Kidney (tissue), 14 donors: ENCODE results near the gene PIK3R1. TPM values are rescaled to one million over a fixed set of nuclear protein-coding genes. Genes with fewer than 3 reads are reported as not detected.

Experiments used
- DNase-seq, 5 donors: peaks; one replicate each; pipeline ENCODE4 v3.0.0-alpha.2; 2013 to 2020
- FAIRE-seq: peaks from 2 replicates; lab custom pipeline; 2012; peaks lifted over from hg19 to GRCh38; lab: Jason Lieb, UNC
- H3K27ac ChIP-seq, 2 donors: one replicate each; pipeline ENCODE4 v1.7.0; 2013; ENCODE audit warnings: low read depth in 2 of 2, low read length in 2 of 2, inconsistent platforms in 1 of 2
- H3K27me3 ChIP-seq: one replicate; pipeline ENCODE4 v1.7.1; 2013; ENCODE audit warnings: low read length, inconsistent platforms; ENCODE audit not compliant: control insufficient read depth, insufficient read depth
- H3K36me3 ChIP-seq, 3 donors: one replicate each; pipeline versions ENCODE4 v1.7.0 to v1.7.1; 2013; ENCODE audit warnings: low read length in 3 of 3, control low read depth in 1 of 3, inconsistent platforms in 1 of 3; ENCODE audit not compliant: insufficient read depth in 3 of 3, control insufficient read depth in 2 of 3
- H3K4me1 ChIP-seq, 3 donors: one replicate each; pipeline versions ENCODE4 v1.7.0 to v1.7.1; 2013; ENCODE audit warnings: low read length in 3 of 3, inconsistent platforms in 1 of 3, low read depth in 1 of 3; ENCODE audit not compliant: control insufficient read depth in 2 of 3, insufficient read depth in 2 of 3
- H3K4me3 ChIP-seq, 3 donors: one replicate each; pipeline versions ENCODE4 v1.7.0 to v1.8.1; 2013; ENCODE audit warnings: low read length in 3 of 3, control low read depth in 1 of 3, inconsistent platforms in 1 of 3
- H3K9ac ChIP-seq, 3 donors: one replicate each; pipeline versions ENCODE4 v1.7.0 to v1.7.1; 2013; ENCODE audit warnings: low read length in 3 of 3, control low read depth in 1 of 3, inconsistent platforms in 1 of 3
- H3K9me3 ChIP-seq, 3 donors: one replicate each; pipeline versions ENCODE4 v1.7.0 to v1.7.1; 2013; ENCODE audit warnings: low read length in 3 of 3, control low read depth in 1 of 3, inconsistent platforms in 1 of 3; ENCODE audit not compliant: control insufficient read depth in 2 of 3, insufficient read depth in 1 of 3
- intact Hi-C: fragments of 100-400 bp; cut with DNase I; formaldehyde crosslinking; loops from one replicate; pipeline ENCODE4 v1.11.1; 2022
- polyA plus RNA-seq: library from polyadenylated mRNA; stranded (reverse); fragments of 350-450 nt; fragmentation: Illumina TruSeq; extraction: RNeasy Lipid Tissue Mini Kit (QIAGEN cat#74804); gene quantifications from one replicate; pipeline ENCODE4 v1.2.3, GENCODE V29; 2014; ENCODE audit warnings: low read depth, low replicate concordance; ENCODE audit not compliant: insufficient read depth
- total RNA-seq: library from RNA; stranded (reverse); fragmentation: NEBNext Ultra II Directional; extraction: Animal tissue kit (Norgen Biotek cat#: 25700); gene quantifications from one replicate; pipeline ENCODE4 v1.2.1, GENCODE V29; 2021
- TF ChIP-seq, protein P1 (sequence below): IDR thresholded peaks from 3 replicates; pipeline ENCODE4 v1.5.1; 2012; ENCODE audit warnings: mild to moderate bottlenecking, moderate library complexity, borderline replicate concordance; ENCODE audit not compliant: insufficient read depth; ENCODE audit errors: extremely low read depth
- donor health status: control.
- donor health status: control.
- donor health status: control.
- donor health status: control.
- donor health status: control.
- donor health status: DM: yes; HTN: yes; CAD: no.
- donor health status: Normal renal cell carcinoma (clear cell type).

The PIK3R1 gene
- total and polyA plus RNA-seq, 2 donors from 2014 or later, result 26.6 to 138 TPM

DNA sequence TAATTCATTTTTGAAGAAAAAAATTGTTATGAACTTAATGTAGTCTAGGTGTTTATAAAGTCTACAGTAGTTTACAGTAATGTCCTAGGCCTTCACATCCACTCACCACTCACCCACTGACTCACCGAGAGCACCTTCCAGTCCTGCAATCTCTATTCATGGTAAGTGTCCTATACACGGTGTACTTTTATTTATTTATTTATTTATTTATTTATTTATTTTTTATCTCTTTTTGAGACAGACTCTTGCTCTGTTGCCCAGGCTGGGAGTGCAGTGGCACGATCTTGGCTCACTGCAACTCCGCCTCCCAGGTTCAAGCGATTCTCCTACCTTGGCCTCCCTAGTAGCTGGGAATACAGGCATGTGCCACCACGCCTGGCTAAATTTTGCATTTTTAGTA lies 39.3 kb upstream of the PIK3R1 start:
- no peaks in the 10 kb centered on the region for H3K9me3 ChIP-seq
- H3K27ac ChIP-seq, result no peak overlapping the region
- no peak overlapping the region for H3K9ac ChIP-seq
- no peaks in the 10 kb centered on the region for H3K36me3 ChIP-seq
- H3K4me3 ChIP-seq, result no peak overlapping the region
- intact Hi-C loops, result no loop called here
- DNase-seq (no peak), FAIRE-seq (no peak)
- no peaks in the 10 kb centered on the region for H3K27me3 ChIP-seq
- TF ChIP-seq, protein P1, sequence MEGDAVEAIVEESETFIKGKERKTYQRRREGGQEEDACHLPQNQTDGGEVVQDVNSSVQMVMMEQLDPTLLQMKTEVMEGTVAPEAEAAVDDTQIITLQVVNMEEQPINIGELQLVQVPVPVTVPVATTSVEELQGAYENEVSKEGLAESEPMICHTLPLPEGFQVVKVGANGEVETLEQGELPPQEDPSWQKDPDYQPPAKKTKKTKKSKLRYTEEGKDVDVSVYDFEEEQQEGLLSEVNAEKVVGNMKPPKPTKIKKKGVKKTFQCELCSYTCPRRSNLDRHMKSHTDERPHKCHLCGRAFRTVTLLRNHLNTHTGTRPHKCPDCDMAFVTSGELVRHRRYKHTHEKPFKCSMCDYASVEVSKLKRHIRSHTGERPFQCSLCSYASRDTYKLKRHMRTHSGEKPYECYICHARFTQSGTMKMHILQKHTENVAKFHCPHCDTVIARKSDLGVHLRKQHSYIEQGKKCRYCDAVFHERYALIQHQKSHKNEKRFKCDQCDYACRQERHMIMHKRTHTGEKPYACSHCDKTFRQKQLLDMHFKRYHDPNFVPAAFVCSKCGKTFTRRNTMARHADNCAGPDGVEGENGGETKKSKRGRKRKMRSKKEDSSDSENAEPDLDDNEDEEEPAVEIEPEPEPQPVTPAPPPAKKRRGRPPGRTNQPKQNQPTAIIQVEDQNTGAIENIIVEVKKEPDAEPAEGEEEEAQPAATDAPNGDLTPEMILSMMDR, result no peak
- H3K4me1 ChIP-seq, result peaks cover 0 to 5% (median 4%) of the 10 kb centered on the region in 3 donors

DNA sequence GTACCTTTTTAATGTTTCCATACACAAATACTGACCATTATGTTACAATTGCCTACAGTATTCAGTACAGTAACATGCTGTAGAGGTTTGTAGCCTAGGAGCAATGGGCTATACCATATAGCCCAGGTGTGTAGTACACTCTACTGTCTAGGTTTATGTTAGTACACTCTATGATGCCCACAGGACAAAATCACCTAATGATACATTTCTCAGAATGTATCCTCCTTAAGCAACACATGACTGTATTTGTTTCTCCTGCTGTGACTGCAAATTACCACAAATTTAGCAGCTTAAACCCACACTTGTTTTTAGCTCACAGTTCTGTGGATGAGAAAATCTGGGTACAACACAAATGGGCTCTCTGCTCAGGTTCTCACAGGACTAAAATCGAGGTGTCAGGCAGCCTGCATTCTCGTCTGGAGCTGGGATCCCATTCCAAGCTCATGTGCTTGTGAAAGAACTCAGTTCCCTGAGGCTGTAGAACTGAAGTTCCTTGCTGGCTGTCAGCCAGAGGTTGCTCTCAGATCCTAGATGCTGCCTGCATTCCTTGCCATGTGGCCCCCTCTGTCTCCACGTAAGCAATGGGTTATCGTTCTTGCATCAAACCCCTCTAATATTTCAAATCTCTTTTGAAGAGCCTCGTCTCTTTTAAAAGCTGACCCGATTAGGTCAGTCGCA lies 38.6 kb upstream of the PIK3R1 start:
- H3K4me3 ChIP-seq, result no peak overlapping the region
- no peak overlapping the region for H3K27ac ChIP-seq
- peaks cover 0 to 5% (median 4%) of the 10 kb centered on the region in 3 donors for H3K4me1 ChIP-seq
- H3K36me3 ChIP-seq, result no peaks in the 10 kb centered on the region
- no peak for DNase-seq
- no peaks in the 10 kb centered on the region for H3K27me3 ChIP-seq
- TF ChIP-seq, protein P1, result no peak
- FAIRE-seq, result no peak
- intact Hi-C loops, result no loop called here
- H3K9me3 ChIP-seq, result no peaks in the 10 kb centered on the region
- H3K9ac ChIP-seq, result no peak overlapping the region

DNA sequence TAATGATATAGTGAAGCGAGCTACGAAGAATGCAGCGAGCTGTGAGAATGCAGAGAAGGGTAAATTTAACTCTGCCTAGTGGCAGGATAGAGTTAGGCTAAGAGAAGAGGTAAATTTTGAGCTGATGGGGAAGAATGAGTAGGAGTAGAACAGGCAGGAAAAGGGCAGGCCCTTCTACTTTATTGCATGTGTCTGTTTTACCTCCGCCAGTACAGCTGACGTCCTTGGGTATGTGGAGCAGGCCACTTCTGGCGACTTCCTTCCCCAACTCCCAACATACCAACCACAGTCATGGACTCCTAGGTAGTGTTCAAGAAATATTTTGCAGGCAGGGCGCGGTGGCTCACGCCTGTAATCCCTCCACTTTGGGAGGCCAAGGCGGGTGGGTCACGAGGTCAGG lies 37.9 kb upstream of the PIK3R1 start:
- H3K9me3 ChIP-seq, result no peaks in the 10 kb centered on the region
- no peak overlapping the region for H3K9ac ChIP-seq
- H3K36me3 ChIP-seq, result no peaks in the 10 kb centered on the region
- TF ChIP-seq, protein P1, result no peak
- H3K4me1 ChIP-seq, result peaks cover 0 to 5% (median 4%) of the 10 kb centered on the region in 3 donors
- DNase-seq, result no peak
- intact Hi-C loops, result no loop called here
- no peak for FAIRE-seq
- H3K27ac ChIP-seq, result no peak overlapping the region
- H3K27me3 ChIP-seq, result no peaks in the 10 kb centered on the region
- H3K4me3 ChIP-seq, result no peak overlapping the region
